Heart left ventricle (tissue), 16 donors: ENCODE measurements around the gene SPON2. TPM values are rescaled to one million over a fixed set of nuclear protein-coding genes. Genes with fewer than 3 reads are reported as not detected.

ENCODE experiments used
- ATAC-seq, 4 donors: fragments of 200-7000 bp; cut with Tn5 transposase; one replicate each; pipeline ENCODE4 v1.9.1; 2020 to 2022; ENCODE audit warnings: moderate library complexity in 4 of 4, mild to moderate bottlenecking in 3 of 4, moderate number of reproducible peaks in 1 of 4
- DNase-seq, 5 donors: peaks; one replicate each; pipeline ENCODE4 v3.0.0-alpha.2; 2020
- H3K27ac ChIP-seq, 12 donors: fragments of 200-600 bp; sonication (generic) in 4 of 12; one replicate each; pipeline versions ENCODE4 v1.5.0 to v1.8.0; 2016 to 2022; ENCODE audit warnings: mild to moderate bottlenecking in 2 of 12
- H3K27me3 ChIP-seq, 9 donors: fragments of 200-600 bp; sonication (generic) in 2 of 9; one replicate each; pipeline versions ENCODE4 v1.5.1 to v1.8.0; 2016 to 2022; ENCODE audit warnings: mild to moderate bottlenecking in 3 of 9
- H3K36me3 ChIP-seq, 9 donors: fragments of 200-600 bp; sonication (generic) in 2 of 9; one replicate each; pipeline versions ENCODE4 v1.5.0 to v1.8.0; 2018 to 2022; ENCODE audit warnings: mild to moderate bottlenecking in 2 of 9
- H3K4me1 ChIP-seq, 12 donors: fragments of 200-600 bp; sonication (generic) in 4 of 12; one replicate each; pipeline versions ENCODE4 v1.5.0 to v1.8.0; 2016 to 2022; ENCODE audit warnings: mild to moderate bottlenecking in 3 of 12
- H3K4me3 ChIP-seq, 12 donors: fragments of 200-600 bp; sonication (generic) in 4 of 12; one replicate each; pipeline versions ENCODE4 v1.5.0 to v1.8.0; 2017 to 2022; ENCODE audit warnings: mild to moderate bottlenecking in 9 of 12, moderate library complexity in 4 of 12
- H3K9me3 ChIP-seq, 12 donors: fragments of 200-600 bp; sonication (generic) in 4 of 12; one replicate each; pipeline versions ENCODE4 v1.5.0 to v1.8.0; 2016 to 2022; ENCODE audit warnings: mild to moderate bottlenecking in 1 of 12
- CTCF ChIP-seq, 12 donors: fragments of 200-600 bp; sonication (generic) in 4 of 12; IDR thresholded peaks; one replicate each; pipeline versions ENCODE4 v1.5.0 to v1.8.0; 2018 to 2022; ENCODE audit warnings: antibody characterized with exemption in 12 of 12, mild to moderate bottlenecking in 5 of 12
- POLR2A ChIP-seq, 2 donors: fragments of 450-650 bp; IDR thresholded peaks; one replicate each; pipeline ENCODE4 v1.6.1; 2017; ENCODE audit warnings: antibody characterized with exemption in 2 of 2, mild to moderate bottlenecking in 2 of 2, moderate library complexity in 2 of 2
- WGBS, 4 donors: extraction: QIAGEN DNeasy Blood & Tissue Kit in 2 of 4; methylation state at CpG; one replicate each; pipeline versions ENCODE4 v1.1.5 to v1.1.7; 2013 to 2018; 5-methylcytosine and 5-hydroxymethylcytosine counted together
- intact Hi-C, 10 donors: fragments of 100-400 bp; cut with DNase I; formaldehyde crosslinking; loops; one replicate each; pipeline versions ENCODE4 v1.11.1 to v1.14.2; 2022
- polyA plus RNA-seq, 2 donors: library from polyadenylated mRNA; stranded (reverse); fragments of 200-250 nt; gene quantifications; one replicate each; pipeline ENCODE4 v1.2.3, GENCODE V29; 2013
- total RNA-seq, 9 donors: library from RNA; depleted of rRNA in 2 of 9; stranded (reverse); fragments of >200 nt in 2 of 9; fragmentation: NEBNext Ultra II Directional in 3 of 9; extraction: Animal tissue kit (Norgen Biotek cat#: 25700) in 3 of 9; gene quantifications; one replicate each; pipeline versions ENCODE4 v1.1.0 to v1.2.4, GENCODE V29; 2016 to 2023
- donor health status: ischemic (EF 13 %, LVEDD 7.1; RV severe dilation, severe dysfunction).
- donor health status: healthy with polysubstance abuse.
- donor health status: DM: no; HTN: yes; CAD: no.
- donor health status: DM: no; HTN: no; CAD: no.
- donor health status: ischemic (EF 25% LVEDD 6.9; RV normal size, moderate dysfunction).
- donor health status: ischemic (EF 25% LVEDD 5.7; RV mildly dilated, moderate dysfunction).
- donor health status: healthy.
- donor health status: DM: yes; HTN: yes; CAD: no.
- donor health status: ischemic (EF 35%, LVEDD 5.7; RV mildly dilated, moderate dysfunction).
- donor health status: nonischemic (EF 11% LVEDD 7.7; RV severe dilation, severe dysfunction).
- donor health status: DM: yes; HTN: yes; CAD: no.
- donor health status: PGD.
- donor health status: ischemic (EF 29% LVEDD 5.4; RV normal size, mild dysfunction).
- donor health status: nonischemic (EF 23%, LVEDD 6.1; RV moderate dilation, normal function).

SPON2 gene
- total and polyA plus RNA-seq, 11 donors: 7.8 to 36.3 (median 13.7) TPM

- WGBS, 4 donors: 80 to 91% (median 88%) methylated on average over 8 of the region's 8 CpGs
- intact Hi-C loops: no loop called here
- no peaks in the 10 kb centered on the region for H3K36me3 ChIP-seq
- ATAC-seq (no peak), DNase-seq (no peak)
- H3K9me3 ChIP-seq: peaks cover 0 to 17% (median 8%) of the 10 kb centered on the region in 12 donors
- peaks cover 0 to 15% (median 1%) of the 10 kb centered on the region in 12 donors for H3K4me1 ChIP-seq
- no peak overlapping the region for H3K4me3 ChIP-seq
- H3K27me3 ChIP-seq: peaks cover 0 to 8% (median 0%) of the 10 kb centered on the region in 9 donors
- H3K27ac ChIP-seq: no peak overlapping the region
- TF ChIP-seq CTCF (IDR thresholded peaks at IDR 0.05): no peak
- TF ChIP-seq POLR2A (IDR thresholded peaks at IDR 0.05): no peak
These were observed 16.3 kb downstream of the SPON2 start for GRCh38 chr4:1156069-1156468.

GRCh38 chr4:1155314-1155713 lies 17.1 kb downstream of the SPON2 start:
- TF ChIP-seq POLR2A (IDR thresholded peaks at IDR 0.05): no peak
- TF ChIP-seq CTCF (IDR thresholded peaks at IDR 0.05): no peak
- peaks cover 0 to 17% (median 8%) of the 10 kb centered on the region in 12 donors for H3K9me3 ChIP-seq
- ATAC-seq (peak; percentile 57 to 64 (median 59)), DNase-seq (no peak)
- H3K27me3 ChIP-seq: peaks cover 0 to 10% (median 0%) of the 10 kb centered on the region in 9 donors
- H3K4me1 ChIP-seq: peaks cover 0 to 15% (median 1%) of the 10 kb centered on the region in 12 donors
- WGBS, 4 donors: 45 to 55% (median 48%) methylated on average over 3 of the region's 3 CpGs
- intact Hi-C loops: no loop called here
- H3K4me3 ChIP-seq: no peak overlapping the region
- H3K36me3 ChIP-seq: no peaks in the 10 kb centered on the region
- no peak overlapping the region for H3K27ac ChIP-seq

- Histone ChIP-seq H3K27me3 (peaks cover 0 to 10% (median 0%) of the 10 kb centered on the region in 9 donors), H3K4me1 (peaks cover 0 to 15% (median 1%) of the 10 kb centered on the region in 12 donors), H3K36me3 (no peaks in the 10 kb centered on the region), H3K4me3 (peak overlapping the region in 1 of 12 donors; percentile 24), H3K27ac (no peak overlapping the region), H3K9me3 (peaks cover 0 to 17% (median 8%) of the 10 kb centered on the region in 12 donors)
- TF ChIP-seq POLR2A (IDR thresholded peaks at IDR 0.05) (no peak), CTCF (IDR thresholded peaks at IDR 0.05) (no peak)
- intact Hi-C loops: no loop called here
- DNase-seq (no peak), ATAC-seq (peak; percentile 26 to 59 (median 52))
- WGBS, 4 donors: 52 to 60% (median 56%) methylated on average over 19 to 21 of the region's 21 CpGs
These were observed 17.7 kb downstream of the SPON2 start for GRCh38 chr4:1154523-1155182.

GRCh38 chr4:1154126-1154522 lies 18.3 kb downstream of the SPON2 start:
- no peak for ATAC-seq
- Histone ChIP-seq H3K36me3 (no peaks in the 10 kb centered on the region), H3K4me1 (peaks cover 0 to 15% (median 1%) of the 10 kb centered on the region in 12 donors), H3K4me3 (no peak overlapping the region), H3K9me3 (peaks cover 0 to 17% (median 8%) of the 10 kb centered on the region in 12 donors), H3K27ac (no peak overlapping the region), H3K27me3 (peaks cover 0 to 10% (median 0%) of the 10 kb centered on the region in 9 donors)
- intact Hi-C loops: no loop called here
- TF ChIP-seq CTCF (IDR thresholded peaks at IDR 0.05): no peak
- no peak for TF ChIP-seq POLR2A (IDR thresholded peaks at IDR 0.05)
- no peak for DNase-seq
- 70 to 79% (median 71%) methylated on average over 7 of the region's 7 CpGs for WGBS, 4 donors
